Suprapubic skin (tissue), 4 donors: Measurements from ENCODE around the gene MTTP. TPM values are rescaled to one million over a fixed set of nuclear protein-coding genes. Genes with fewer than 3 reads are reported as not detected.

Experiments used
- DNase-seq, 2 donors: peaks; one replicate each; pipeline ENCODE4 v3.0.0-alpha.2; 2019; ENCODE audit warnings: low spot score in 2 of 2
- H3K27ac ChIP-seq: fragments of 200-600 bp; sonication (generic); one replicate; pipeline ENCODE4 v1.5.1; 2019
- H3K27me3 ChIP-seq: fragments of 200-600 bp; sonication (generic); one replicate; pipeline ENCODE4 v1.5.1; 2019
- H3K36me3 ChIP-seq: fragments of 200-600 bp; sonication (generic); one replicate; pipeline ENCODE4 v1.5.1; 2019
- H3K4me1 ChIP-seq: fragments of 200-600 bp; sonication (generic); one replicate; pipeline ENCODE4 v1.5.1; 2019
- H3K4me3 ChIP-seq: fragments of 200-600 bp; sonication (generic); one replicate; pipeline ENCODE4 v1.5.1; 2019; ENCODE audit warnings: mild to moderate bottlenecking
- H3K9me3 ChIP-seq: fragments of 200-600 bp; sonication (generic); one replicate; pipeline ENCODE4 v1.5.1; 2019
- EP300 ChIP-seq: sonication (generic); formaldehyde crosslinking; IDR thresholded peaks from one replicate; pipeline ENCODE4 v1.6.1; 2017; ENCODE audit warnings: antibody characterized with exemption
- POLR2A ChIP-seq, 2 donors: fragments of 450-650 bp; IDR thresholded peaks; one replicate each; pipeline ENCODE4 v1.6.1; 2017; ENCODE audit warnings: antibody characterized with exemption in 2 of 2, mild to moderate bottlenecking in 2 of 2, moderate library complexity in 2 of 2
- POLR2AphosphoS5 ChIP-seq, 3 donors: sonication (generic); formaldehyde crosslinking; IDR thresholded peaks; one replicate each; pipeline ENCODE4 v1.6.1; 2017; ENCODE audit warnings: antibody characterized with exemption in 3 of 3
- WGBS: methylation state at CpG from one replicate; pipeline ENCODE4 v1.1.5; 2018; 5-methylcytosine and 5-hydroxymethylcytosine counted together
- total RNA-seq, 4 donors: library from RNA; depleted of rRNA; stranded (reverse); fragments of >200 nt; gene quantifications; one replicate each; pipeline ENCODE4 v1.1.0, GENCODE V29; 2016
- TF ChIP-seq, protein P1 (sequence below), 2 donors: fragments of 200-600 bp in 1 of 2; fragments of 450-650 bp in 1 of 2; sonication (generic) in 1 of 2; IDR thresholded peaks; one replicate each; pipeline ENCODE4 v1.5.1; 2016 to 2019; ENCODE audit warnings: antibody characterized with exemption in 2 of 2, mild to moderate bottlenecking in 1 of 2, moderate library complexity in 1 of 2

Gene MTTP
- total RNA-seq, 4 donors from 2014 or later: 0.97 to 1.6 (median 1.3) TPM; not detected in 1

GRCh38 chr4:99669084-99669483 is 94.5 kb downstream of the MTTP start:
- TF ChIP-seq EP300: no peak
- TF ChIP-seq POLR2AphosphoS5 (IDR thresholded peaks at IDR 0.05): no peak
- TF ChIP-seq, protein P1, sequence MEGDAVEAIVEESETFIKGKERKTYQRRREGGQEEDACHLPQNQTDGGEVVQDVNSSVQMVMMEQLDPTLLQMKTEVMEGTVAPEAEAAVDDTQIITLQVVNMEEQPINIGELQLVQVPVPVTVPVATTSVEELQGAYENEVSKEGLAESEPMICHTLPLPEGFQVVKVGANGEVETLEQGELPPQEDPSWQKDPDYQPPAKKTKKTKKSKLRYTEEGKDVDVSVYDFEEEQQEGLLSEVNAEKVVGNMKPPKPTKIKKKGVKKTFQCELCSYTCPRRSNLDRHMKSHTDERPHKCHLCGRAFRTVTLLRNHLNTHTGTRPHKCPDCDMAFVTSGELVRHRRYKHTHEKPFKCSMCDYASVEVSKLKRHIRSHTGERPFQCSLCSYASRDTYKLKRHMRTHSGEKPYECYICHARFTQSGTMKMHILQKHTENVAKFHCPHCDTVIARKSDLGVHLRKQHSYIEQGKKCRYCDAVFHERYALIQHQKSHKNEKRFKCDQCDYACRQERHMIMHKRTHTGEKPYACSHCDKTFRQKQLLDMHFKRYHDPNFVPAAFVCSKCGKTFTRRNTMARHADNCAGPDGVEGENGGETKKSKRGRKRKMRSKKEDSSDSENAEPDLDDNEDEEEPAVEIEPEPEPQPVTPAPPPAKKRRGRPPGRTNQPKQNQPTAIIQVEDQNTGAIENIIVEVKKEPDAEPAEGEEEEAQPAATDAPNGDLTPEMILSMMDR (IDR thresholded peaks at IDR 0.05): no peak
- no peak for TF ChIP-seq POLR2A (IDR thresholded peaks at IDR 0.05)
- 98% methylated on average over 1 of the region's 1 CpG for WGBS
- H3K4me1 ChIP-seq: no peaks in the 10 kb centered on the region
- no peaks in the 10 kb centered on the region for H3K27me3 ChIP-seq
- DNase-seq: no peak
- no peaks in the 10 kb centered on the region for H3K36me3 ChIP-seq
- H3K4me3 ChIP-seq: no peak overlapping the region
- no peak overlapping the region for H3K27ac ChIP-seq
- no peaks in the 10 kb centered on the region for H3K9me3 ChIP-seq

- no peaks in the 10 kb centered on the region for H3K36me3 ChIP-seq
- no peak overlapping the region for H3K4me3 ChIP-seq
- no peaks in the 10 kb centered on the region for H3K4me1 ChIP-seq
- DNase-seq: no peak
- TF ChIP-seq, protein P1 (IDR thresholded peaks at IDR 0.05): no peak
- no peak for TF ChIP-seq POLR2AphosphoS5 (IDR thresholded peaks at IDR 0.05)
- TF ChIP-seq EP300: no peak
- no peak for TF ChIP-seq POLR2A (IDR thresholded peaks at IDR 0.05)
- H3K27me3 ChIP-seq: no peaks in the 10 kb centered on the region
- H3K9me3 ChIP-seq: no peaks in the 10 kb centered on the region
- WGBS: 66% methylated on average over 5 of the region's 5 CpGs
- no peak overlapping the region for H3K27ac ChIP-seq
Observed at GRCh38 chr4:99670409-99671073, 95.9 kb downstream of the MTTP start.

Other genes with a start within 250 kb of the MTTP start
- 1 to 10 TPM in 1 of 4 donors, under 1 TPM in 2, not detected in 1; 0.36 to 1.6 (median 0.64) TPM for gene ADH1C, start 222.1 kb upstream of the MTTP start, total RNA-seq
- 1 to 10 TPM in 2 of 4 donors, under 1 TPM in 2; 0.24 to 1.2 (median 0.76) TPM for gene ADH7, start 139.5 kb upstream of the MTTP start, total RNA-seq
- not detected for gene C4orf17, start 63.8 kb upstream of the MTTP start, total RNA-seq
- gene TRMT10A, start 10.8 kb upstream of the MTTP start, total RNA-seq: 1 to 10 TPM; 3.9 to 7.8 (median 5.8) TPM
- not detected for gene C4orf54, start 83.0 kb downstream of the MTTP start, total RNA-seq
- 10 to 100 TPM; 14.6 to 52.2 (median 25.7) TPM for gene DAPP1, start 242.0 kb downstream of the MTTP start, total RNA-seq